Peyer's patch (tissue), 4 donors: ENCODE results near the gene UMODL1. TPM values are rescaled to one million over a fixed set of nuclear protein-coding genes. Genes with fewer than 3 reads are reported as not detected.
A peak's percentile ranks its signal among the peaks of the same experiment; 100 is the strongest.

Experiments used
- DNase-seq, 3 donors: peaks; one replicate each; pipeline ENCODE4 v3.0.0-alpha.2; 2017 to 2019
- H3K27ac ChIP-seq, 4 donors: fragments of 200-600 bp; sonication (generic); one replicate each; pipeline ENCODE4 v1.5.1; 2016 to 2019
- H3K27me3 ChIP-seq, 2 donors: fragments of 200-600 bp; sonication (generic); one replicate each; pipeline ENCODE4 v1.5.1; 2019
- H3K36me3 ChIP-seq, 3 donors: fragments of 200-600 bp; sonication (generic); one replicate each; pipeline ENCODE4 v1.5.1; 2016 to 2019
- H3K4me1 ChIP-seq, 4 donors: fragments of 200-600 bp; sonication (generic); one replicate each; pipeline ENCODE4 v1.5.1; 2016 to 2019
- H3K4me3 ChIP-seq, 4 donors: fragments of 200-600 bp; sonication (generic); 1 replicate in 3 of 4; 2 replicates in 1 of 4; pipeline ENCODE4 v1.5.1; 2016 to 2019; ENCODE audit warnings: mild to moderate bottlenecking in 1 of 4
- H3K9me3 ChIP-seq, 4 donors: fragments of 200-600 bp; sonication (generic); one replicate each; pipeline ENCODE4 v1.5.1; 2016 to 2019; ENCODE audit warnings: mild to moderate bottlenecking in 1 of 4
- CTCF ChIP-seq, 6 experiments: fragments of 450-650 bp in 4 of 6; fragments of 200-600 bp in 2 of 6; sonication (generic) in 1 of 6; IDR thresholded peaks; one replicate each; pipeline ENCODE4 v1.5.1; 2017 to 2019; ENCODE audit warnings: antibody characterized with exemption in 6 of 6, mild to moderate bottlenecking in 3 of 6, moderate library complexity in 1 of 6
- POLR2A ChIP-seq, 2 donors: fragments of 450-650 bp; IDR thresholded peaks; one replicate each; pipeline ENCODE4 v1.5.1; 2017; ENCODE audit warnings: antibody characterized with exemption in 2 of 2, mild to moderate bottlenecking in 2 of 2, moderate library complexity in 2 of 2
- total RNA-seq, 4 donors: library from RNA; depleted of rRNA; stranded (reverse); fragments of >200 nt; gene quantifications; one replicate each; pipeline ENCODE4 v1.1.0, GENCODE V29; 2016

Gene UMODL1
- total RNA-seq, 4 donors from 2014 or later, result 0.53 to 0.95 (median 0.83) TPM; not detected in 1

GRCh38 chr21:42107177-42107880 lies 36.2 kb downstream of the UMODL1 start:
- no peak for DNase-seq
- no peaks in the 10 kb centered on the region for H3K27me3 ChIP-seq
- H3K4me1 ChIP-seq, result peaks cover 4 to 30% (median 9%) of the 10 kb centered on the region in 4 donors
- peak overlapping the region in 1 of 4 donors; percentile 55 for H3K27ac ChIP-seq
- no peak for TF ChIP-seq CTCF (IDR thresholded peaks at IDR 0.05)
- no peak for TF ChIP-seq POLR2A (IDR thresholded peaks at IDR 0.05)
- H3K36me3 ChIP-seq, result no peaks in the 10 kb centered on the region
- no peaks in the 10 kb centered on the region for H3K9me3 ChIP-seq
- H3K4me3 ChIP-seq, result peak overlapping the region in 1 of 4 donors; percentile 15

- Histone ChIP-seq H3K36me3 (no peaks in the 10 kb centered on the region), H3K27ac (peak overlapping the region in 1 of 4 donors; percentile 55), H3K27me3 (no peaks in the 10 kb centered on the region), H3K4me3 (peak overlapping the region in 1 of 4 donors; percentile 15), H3K9me3 (no peaks in the 10 kb centered on the region), H3K4me1 (peaks cover 0 to 23% (median 6%) of the 10 kb centered on the region in 4 donors)
- TF ChIP-seq CTCF (IDR thresholded peaks at IDR 0.05) (peak; percentile 58 to 93 (median 76)), POLR2A (IDR thresholded peaks at IDR 0.05) (no peak)
- peak; percentile 80 to 84 (median 82) for DNase-seq
Measured at GRCh38 chr21:42107881-42108553, 36.9 kb downstream of the UMODL1 start.

DNA sequence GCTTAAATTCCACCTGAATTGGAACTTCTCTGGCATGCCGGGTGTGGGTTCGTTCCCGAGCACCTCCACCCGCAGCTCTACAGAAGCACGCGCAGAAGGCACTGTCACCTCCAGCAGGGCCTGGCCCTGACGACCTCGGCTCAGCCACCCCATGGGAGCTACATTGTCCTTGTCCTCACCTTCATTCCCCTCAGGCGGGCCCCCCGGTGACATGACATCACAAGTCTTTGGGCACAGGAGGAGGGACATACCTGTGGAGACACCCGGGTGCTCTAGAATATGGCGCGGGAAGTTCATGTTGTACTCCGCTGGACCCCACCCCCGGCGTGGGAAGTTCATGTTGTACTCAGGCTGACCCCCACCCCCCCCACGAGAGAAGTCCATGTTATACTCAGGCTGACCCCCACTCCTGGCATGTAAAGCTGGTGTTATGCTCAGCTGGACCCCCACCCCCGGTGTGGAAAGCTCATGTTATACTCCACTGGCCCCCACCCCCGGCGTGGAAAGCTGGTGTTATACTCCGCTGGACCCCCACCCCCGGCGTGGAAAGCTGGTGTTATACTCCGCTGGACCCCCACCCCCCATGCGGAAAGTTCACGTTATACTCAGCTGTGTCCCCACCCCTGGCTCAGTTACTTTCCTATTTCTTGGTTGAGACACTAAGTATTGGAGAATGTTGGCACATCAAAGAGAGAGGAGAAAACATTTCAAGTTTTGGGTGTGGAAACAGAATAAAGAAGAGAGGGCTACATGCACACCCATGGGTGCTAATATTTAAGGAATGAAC lies 37.6 kb downstream of the UMODL1 start:
- Histone ChIP-seq H3K27ac (peak overlapping the region in 1 of 4 donors; percentile 55), H3K36me3 (no peaks in the 10 kb centered on the region), H3K4me1 (peaks cover 0 to 15% (median 6%) of the 10 kb centered on the region in 4 donors), H3K4me3 (no peak overlapping the region), H3K9me3 (no peaks in the 10 kb centered on the region), H3K27me3 (no peaks in the 10 kb centered on the region)
- no peak for DNase-seq
- TF ChIP-seq POLR2A (IDR thresholded peaks at IDR 0.05) (no peak), CTCF (IDR thresholded peaks at IDR 0.05) (no peak)

- TF ChIP-seq CTCF (IDR thresholded peaks at IDR 0.05) (no peak), POLR2A (IDR thresholded peaks at IDR 0.05) (no peak)
- DNase-seq, result no peak
- H3K27ac ChIP-seq, result no peak overlapping the region
- no peaks in the 10 kb centered on the region for H3K36me3 ChIP-seq
- no peaks in the 10 kb centered on the region for H3K9me3 ChIP-seq
- peaks cover 0 to 13% (median 5%) of the 10 kb centered on the region in 4 donors for H3K4me1 ChIP-seq
- H3K4me3 ChIP-seq, result no peak overlapping the region
- no peaks in the 10 kb centered on the region for H3K27me3 ChIP-seq
Measured at GRCh38 chr21:42109473-42109872, 38.4 kb downstream of the UMODL1 start.

DNA sequence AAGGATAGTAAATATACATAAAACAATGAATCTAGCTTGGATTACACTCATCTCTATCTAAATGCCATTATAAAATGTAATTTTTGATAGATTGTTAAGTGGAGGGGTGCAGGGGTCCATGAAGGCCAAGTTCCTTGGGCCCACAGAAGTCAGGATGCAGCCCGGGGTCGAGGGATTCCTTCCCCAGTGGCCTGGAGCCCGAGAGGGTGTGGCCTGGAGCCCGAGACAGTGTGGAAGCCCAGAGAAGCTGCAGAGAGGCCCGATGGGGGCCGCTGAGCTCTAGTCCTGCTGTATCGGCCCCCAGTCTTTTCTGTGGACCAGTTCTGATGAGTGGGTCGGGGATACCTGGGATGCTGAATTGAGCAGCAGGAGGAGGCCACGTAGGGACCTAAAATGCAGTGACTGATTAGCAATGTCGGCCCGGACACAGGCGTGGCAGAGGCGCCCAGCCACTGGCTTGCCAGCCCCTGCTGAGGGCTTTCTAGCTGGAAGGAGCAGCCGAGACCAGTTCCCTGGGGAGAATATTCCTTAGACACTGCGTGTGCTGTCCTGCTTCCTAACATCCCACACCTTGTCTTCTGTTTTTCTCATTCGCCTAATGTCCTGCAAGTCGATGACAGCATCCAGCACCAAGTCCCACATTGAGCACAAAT lies 38.9 kb downstream of the UMODL1 start:
- Histone ChIP-seq H3K4me1 (peaks cover 0 to 13% (median 5%) of the 10 kb centered on the region in 4 donors), H3K27me3 (no peaks in the 10 kb centered on the region), H3K4me3 (no peak overlapping the region), H3K36me3 (no peaks in the 10 kb centered on the region), H3K27ac (no peak overlapping the region), H3K9me3 (no peaks in the 10 kb centered on the region)
- DNase-seq, result no peak
- TF ChIP-seq CTCF (IDR thresholded peaks at IDR 0.05) (no peak), POLR2A (IDR thresholded peaks at IDR 0.05) (no peak)
